Measurements from ENCODE around the gene LGALS3BP.
"Not testable (repeated sequence)": the region's sequence is repeated elsewhere in the genome, so short reads cannot be mapped to it uniquely, and the experiment has no call there.

Gene LGALS3BP

GRCh38 chr17:79024901-79025737 is 45.4 kb upstream of the LGALS3BP start:
- no peak for TF ChIP-seq ZFX (IDR thresholded peaks at IDR 0.05)
- TF ChIP-seq CTCF (conservative IDR thresholded peaks at IDR 0.05): no peak
- no peak overlapping the region for H3K27ac ChIP-seq

DNA sequence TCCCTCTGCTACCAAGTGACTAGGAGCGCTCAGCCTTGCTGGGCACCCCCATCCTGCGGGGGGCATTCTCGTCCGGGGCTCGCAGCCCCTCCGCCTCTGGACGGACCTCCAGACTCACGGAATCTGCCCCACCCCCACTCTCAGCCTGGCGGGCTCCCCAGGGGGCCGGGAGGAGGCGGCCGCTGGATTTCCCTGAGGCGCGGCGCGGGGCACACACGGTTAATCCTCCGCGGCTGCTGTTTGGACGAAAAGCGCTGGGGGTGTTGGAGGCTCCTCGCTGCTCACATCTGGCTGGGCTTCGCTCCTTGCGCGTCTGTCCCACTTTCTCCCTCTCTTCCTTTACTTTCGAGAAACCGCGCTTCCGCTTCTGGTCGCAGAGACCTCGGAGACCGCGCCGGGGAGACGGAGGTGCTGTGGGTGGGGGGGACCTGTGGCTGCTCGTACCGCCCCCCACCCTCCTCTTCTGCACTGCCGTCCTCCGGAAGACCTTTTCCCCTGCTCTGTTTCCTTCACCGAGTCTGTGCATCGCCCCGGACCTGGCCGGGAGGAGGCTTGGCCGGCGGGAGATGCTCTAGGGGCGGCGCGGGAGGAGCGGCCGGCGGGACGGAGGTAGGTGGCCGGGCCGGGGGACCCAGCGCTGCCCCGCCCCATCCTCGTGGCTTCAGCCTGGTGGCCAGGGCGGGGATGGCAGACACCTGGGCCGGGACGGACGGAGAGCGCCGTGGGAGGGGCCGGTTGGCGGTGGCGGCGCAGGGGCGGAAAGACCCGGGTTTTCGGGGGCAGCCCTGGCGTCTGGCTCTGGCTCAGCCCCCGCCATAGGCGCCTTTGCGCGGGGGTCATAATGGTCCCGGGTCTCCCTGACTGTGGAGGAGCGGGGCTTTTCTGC is 44.4 kb upstream of the LGALS3BP start, which contains the start of gene C1QTNF1:
C1QTNF1 (plus strand) TSS at position 284 of the 886 bp plus-strand sequence. CDS start 19,800 bp downstream, outside the sequence.
- no peak within 1 kb of the TSS for H3K27ac ChIP-seq
- TF ChIP-seq ZFX (IDR thresholded peaks at IDR 0.05) (no peak), CTCF (conservative IDR thresholded peaks at IDR 0.05) (no peak)

GRCh38 chr17:79023180-79023705 is 43.5 kb upstream of the LGALS3BP start:
- no peak for TF ChIP-seq CTCF (conservative IDR thresholded peaks at IDR 0.05)
- no peak for TF ChIP-seq ZFX (IDR thresholded peaks at IDR 0.05)
- no peak overlapping the region for H3K27ac ChIP-seq

GRCh38 chr17:79022507-79022991 is 42.8 kb upstream of the LGALS3BP start:
- no peak overlapping the region for H3K27ac ChIP-seq
- TF ChIP-seq CTCF (conservative IDR thresholded peaks at IDR 0.05): no peak
- no peak for TF ChIP-seq ZFX (IDR thresholded peaks at IDR 0.05)

- not testable (repeated sequence) for H3K27ac ChIP-seq
These were observed 42.2 kb upstream of the LGALS3BP start for GRCh38 chr17:79021929-79022328.

GRCh38 chr17:79020631-79021301 is 41.0 kb upstream of the LGALS3BP start:
- TF ChIP-seq CTCF (conservative IDR thresholded peaks at IDR 0.05): no peak
- TF ChIP-seq ZFX (IDR thresholded peaks at IDR 0.05): no peak
- no peak overlapping the region for H3K27ac ChIP-seq
